ENCODE measurements around the gene MUC15.

MUC15 gene

GRCh38 chr11:26510164-26510563, 61.9 kb downstream of the MUC15 start:
- Histone ChIP-seq H3K9ac (ENCODE audit: low read length in 5 of 5) (no peak overlapping the region), H3K27me3 (ENCODE audit: control insufficient read depth in 5 of 5, insufficient read depth in 4 of 5, low read length in 5 of 5) (no peaks in the 10 kb centered on the region), H3K36me3 (ENCODE audit: control insufficient read depth in 5 of 5, insufficient read depth in 5 of 5, low read length in 5 of 5) (peaks cover 0 to 4% (median 0%) of the 10 kb centered on the region in 5 donors), H3K4me1 (ENCODE audit: control insufficient read depth in 5 of 5, insufficient read depth in 5 of 5, low read length in 5 of 5) (no peaks in the 10 kb centered on the region), H3K4me3 (ENCODE audit: low read depth in 1 of 5, low read length in 5 of 5) (no peak overlapping the region), H3K27ac (ENCODE audit: low read depth, low read length) (no peak overlapping the region), H3K9me3 (ENCODE audit: control insufficient read depth in 5 of 5, low read length in 5 of 5) (no peaks in the 10 kb centered on the region)
